MM.1S (cell line): Measurements from ENCODE around the gene OLFM3.

Source experiments
- CTCF ChIP-seq: fragments of 300-600 bp; sonication (generic); IDR thresholded peaks from 2 replicates; pipeline ENCODE4 v1.5.1; 2016; ENCODE audit warnings: antibody characterized with exemption, low read length, mixed read lengths
- EZH2 ChIP-seq: fragments of 300-600 bp; sonication (generic); optimal IDR thresholded peaks from 2 replicates; pipeline ENCODE3; 2017; ENCODE audit warnings: low read depth, mild to moderate bottlenecking, antibody characterized with exemption, low read length, mixed read lengths
- EZH2phosphoT487 ChIP-seq: fragments of 300-600 bp; sonication (generic); IDR thresholded peaks from 2 replicates; pipeline ENCODE4 v1.6.1; 2018; ENCODE audit warnings: antibody characterized with exemption, low read length

GRCh38 chr1:102002057-102002456 is 5.3 kb upstream of the OLFM3 start:
- no peak for TF ChIP-seq CTCF
- TF ChIP-seq EZH2 = no peak
- TF ChIP-seq EZH2phosphoT487 = no peak
